Endothelial cell of umbilical vein (primary cell): ENCODE results near the gene MYO9A.

Source experiments
- CTCF ChIP-seq, 2 donors: IDR thresholded peaks; 1 replicate in 1 of 2; 2 replicates in 1 of 2; pipeline ENCODE4 v1.5.1; 2011; ENCODE audit warnings: low read length in 2 of 2, mild to moderate bottlenecking in 2 of 2, moderate library complexity in 2 of 2, control low read depth in 1 of 2, inconsistent platforms in 1 of 2, low read depth in 1 of 2; ENCODE audit not compliant: insufficient read depth in 1 of 2; ENCODE audit errors: extremely low read depth in 1 of 2
- EZH2 ChIP-seq: IDR thresholded peaks from 2 replicates; pipeline ENCODE4 v1.6.1; 2012; ENCODE audit warnings: borderline replicate concordance, low read depth, mild to moderate bottlenecking, moderate library complexity, low read length, inconsistent platforms; ENCODE audit not compliant: severe bottlenecking
- FOS ChIP-seq: IDR thresholded peaks from 2 replicates; pipeline ENCODE4 v1.6.1; 2011; ENCODE audit warnings: mild to moderate bottlenecking, low read length, moderate library complexity, borderline replicate concordance; ENCODE audit not compliant: insufficient read depth
- GATA2 ChIP-seq: IDR thresholded peaks from 2 replicates; pipeline ENCODE4 v1.7.0; 2011; ENCODE audit warnings: low read depth, mild to moderate bottlenecking, moderate library complexity, mixed read lengths, low read length; ENCODE audit not compliant: insufficient read length, insufficient read depth
- POLR2A ChIP-seq: IDR thresholded peaks from 2 replicates; pipeline ENCODE4 v1.6.1; 2012; ENCODE audit warnings: low read depth, mild to moderate bottlenecking, control low read depth, low read length
- POLR2AphosphoS5 ChIP-seq: IDR thresholded peaks from 2 replicates; pipeline ENCODE4 v1.6.1; 2012; ENCODE audit warnings: low read depth, mild to moderate bottlenecking, control low read depth, low read length, moderate library complexity; ENCODE audit not compliant: insufficient read depth
- TF ChIP-seq, protein P1 (sequence below): IDR thresholded peaks from 2 replicates; pipeline ENCODE4 v1.6.1; 2011; ENCODE audit not compliant: insufficient read depth, insufficient read length

DNA sequence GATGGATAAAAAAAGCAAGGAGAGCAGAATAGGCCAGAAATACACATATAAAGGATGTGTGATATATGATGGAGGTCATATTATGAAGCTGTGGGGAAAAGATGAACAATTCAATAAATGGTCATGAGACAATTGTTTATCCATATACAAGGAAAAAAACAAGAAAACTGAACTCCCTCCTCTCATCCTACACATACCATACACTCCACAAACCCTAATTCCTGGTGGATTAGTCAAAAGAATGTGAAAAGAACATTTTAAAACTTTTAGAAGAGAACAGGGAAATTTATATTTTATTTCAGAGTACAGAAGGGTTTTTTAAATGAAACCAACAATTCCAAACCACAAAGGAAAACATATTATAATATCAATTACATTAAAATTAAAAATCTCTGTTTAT lies 342.1 kb downstream of the MYO9A start:
- TF ChIP-seq CTCF (IDR thresholded peaks at IDR 0.05; ENCODE audit: extremely low read depth in 1 of 2, insufficient read depth in 1 of 2, low read depth in 1 of 2, low read length in 2 of 2) (no peak), POLR2A (no peak), GATA2 (no peak), EZH2 (no peak), FOS (no peak), POLR2AphosphoS5 (no peak)
- TF ChIP-seq, protein P1, sequence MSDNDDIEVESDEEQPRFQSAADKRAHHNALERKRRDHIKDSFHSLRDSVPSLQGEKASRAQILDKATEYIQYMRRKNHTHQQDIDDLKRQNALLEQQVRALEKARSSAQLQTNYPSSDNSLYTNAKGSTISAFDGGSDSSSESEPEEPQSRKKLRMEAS: no peak
